ENCODE measurements around the gene NATD1.
A peak's percentile ranks its signal among the peaks of the same experiment; 100 is the strongest.

The NATD1 gene

GRCh38 chr17:21283482-21284318 is 30.5 kb upstream of the NATD1 start:
- Histone ChIP-seq H4K5ac (ENCODE audit: low read length) (no peak overlapping the region), H3K4me1 (ENCODE audit: control insufficient read depth, low read depth, low read length) (peaks cover 6% of the 10 kb centered on the region), H3K9ac (ENCODE audit: low read length) (peak overlapping the region; percentile 45), H3K18ac (ENCODE audit: low read length) (no peak overlapping the region), H3K79me1 (ENCODE audit: low read length) (peaks cover 28% of the 10 kb centered on the region), H3K27me3 (ENCODE audit: insufficient read depth, low read length, poor library complexity) (no peaks in the 10 kb centered on the region), H3K36me3 (ENCODE audit: control insufficient read depth, insufficient read depth, low read length) (no peaks in the 10 kb centered on the region), H2AK5ac (ENCODE audit: low read length) (no peak overlapping the region), H3K4me3 (ENCODE audit: low read length) (peak overlapping the region; percentile 25), H2BK120ac (ENCODE audit: low read depth, low read length) (no peak overlapping the region), H3K4ac (ENCODE audit: low read depth, low read length) (no peak overlapping the region), H3K23ac (ENCODE audit: low read length) (no peak overlapping the region), H2BK15ac (replicated peaks; ENCODE audit: low read depth) (no peak overlapping the region), H3K4me2 (ENCODE audit: low read length) (peak overlapping the region; percentile 64), H4K8ac (ENCODE audit: low read depth, low read length) (no peak overlapping the region), H3K56ac (ENCODE audit: low read length) (peak overlapping the region; percentile 25), H3K27ac (ENCODE audit: low read depth, low read length) (no peak overlapping the region), H2BK5ac (ENCODE audit: low read length) (no peak overlapping the region), H3K79me2 (ENCODE audit: control insufficient read depth, insufficient read depth, low read length) (peaks cover 35% of the 10 kb centered on the region)
- WGBS (ENCODE audit: extremely low coverage, insufficient coverage, low lambda C conversion rate), result no CpG with 5 or more reads among the region's 49 CpGs
- no peak for DNase-seq

GRCh38 chr17:21282850-21283249 is 29.6 kb upstream of the NATD1 start:
- H4K5ac ChIP-seq (ENCODE audit: low read length), result no peak overlapping the region
- no peak overlapping the region for H3K4me2 ChIP-seq (ENCODE audit: low read length)
- H2BK5ac ChIP-seq (ENCODE audit: low read length), result no peak overlapping the region
- DNase-seq, result no peak
- H3K4me3 ChIP-seq (ENCODE audit: low read length), result no peak overlapping the region
- H3K4me1 ChIP-seq (ENCODE audit: control insufficient read depth, low read depth, low read length), result peaks cover 6% of the 10 kb centered on the region
- H3K79me1 ChIP-seq (ENCODE audit: low read length), result peaks cover 20% of the 10 kb centered on the region
- no peak overlapping the region for H2BK120ac ChIP-seq (ENCODE audit: low read depth, low read length)
- H4K8ac ChIP-seq (ENCODE audit: low read depth, low read length), result no peak overlapping the region
- H2AK5ac ChIP-seq (ENCODE audit: low read length), result no peak overlapping the region
- WGBS (ENCODE audit: extremely low coverage, insufficient coverage, low lambda C conversion rate), result no CpG with 5 or more reads among the region's 5 CpGs
- H3K18ac ChIP-seq (ENCODE audit: low read length), result no peak overlapping the region
- no peak overlapping the region for H3K9ac ChIP-seq (ENCODE audit: low read length)
- H3K79me2 ChIP-seq (ENCODE audit: control insufficient read depth, insufficient read depth, low read length), result peaks cover 26% of the 10 kb centered on the region
- H3K36me3 ChIP-seq (ENCODE audit: control insufficient read depth, insufficient read depth, low read length), result no peaks in the 10 kb centered on the region
- no peak overlapping the region for H3K4ac ChIP-seq (ENCODE audit: low read depth, low read length)
- no peak overlapping the region for H2BK15ac ChIP-seq (replicated peaks; ENCODE audit: low read depth)
- no peak overlapping the region for H3K27ac ChIP-seq (ENCODE audit: low read depth, low read length)
- H3K27me3 ChIP-seq (ENCODE audit: insufficient read depth, low read length, poor library complexity), result no peaks in the 10 kb centered on the region
- H3K23ac ChIP-seq (ENCODE audit: low read length), result no peak overlapping the region
- H3K56ac ChIP-seq (ENCODE audit: low read length), result no peak overlapping the region

GRCh38 chr17:21282231-21282630 is 29.0 kb upstream of the NATD1 start:
- Histone ChIP-seq H2BK5ac (ENCODE audit: low read length) (no peak overlapping the region), H2AK5ac (ENCODE audit: low read length) (no peak overlapping the region), H4K5ac (ENCODE audit: low read length) (no peak overlapping the region), H3K27me3 (ENCODE audit: insufficient read depth, low read length, poor library complexity) (no peaks in the 10 kb centered on the region), H3K9ac (ENCODE audit: low read length) (no peak overlapping the region), H3K79me1 (ENCODE audit: low read length) (peaks cover 15% of the 10 kb centered on the region), H3K36me3 (ENCODE audit: control insufficient read depth, insufficient read depth, low read length) (no peaks in the 10 kb centered on the region), H2BK120ac (ENCODE audit: low read depth, low read length) (no peak overlapping the region), H3K23ac (ENCODE audit: low read length) (no peak overlapping the region), H3K79me2 (ENCODE audit: control insufficient read depth, insufficient read depth, low read length) (peaks cover 20% of the 10 kb centered on the region), H3K27ac (ENCODE audit: low read depth, low read length) (no peak overlapping the region), H3K18ac (ENCODE audit: low read length) (no peak overlapping the region), H3K4ac (ENCODE audit: low read depth, low read length) (no peak overlapping the region), H3K4me2 (ENCODE audit: low read length) (no peak overlapping the region), H3K4me3 (ENCODE audit: low read length) (no peak overlapping the region), H3K56ac (ENCODE audit: low read length) (no peak overlapping the region), H4K8ac (ENCODE audit: low read depth, low read length) (no peak overlapping the region), H2BK15ac (replicated peaks; ENCODE audit: low read depth) (no peak overlapping the region), H3K4me1 (ENCODE audit: control insufficient read depth, low read depth, low read length) (peaks cover 6% of the 10 kb centered on the region)
- WGBS (ENCODE audit: extremely low coverage, insufficient coverage, low lambda C conversion rate), result no CpG with 5 or more reads among the region's 5 CpGs
- peak; percentile 68 for DNase-seq

- H3K4me2 ChIP-seq (ENCODE audit: low read length), result no peak overlapping the region
- H3K18ac ChIP-seq (ENCODE audit: low read length), result no peak overlapping the region
- peaks cover 2% of the 10 kb centered on the region for H3K27me3 ChIP-seq (ENCODE audit: insufficient read depth, low read length, poor library complexity)
- H3K4me1 ChIP-seq (ENCODE audit: control insufficient read depth, low read depth, low read length), result peaks cover 1% of the 10 kb centered on the region
- H3K23ac ChIP-seq (ENCODE audit: low read length), result no peak overlapping the region
- H3K4me3 ChIP-seq (ENCODE audit: low read length), result no peak overlapping the region
- no peak overlapping the region for H2BK5ac ChIP-seq (ENCODE audit: low read length)
- no peak overlapping the region for H3K9ac ChIP-seq (ENCODE audit: low read length)
- H4K8ac ChIP-seq (ENCODE audit: low read depth, low read length), result no peak overlapping the region
- peak overlapping the region; percentile 6 for H3K56ac ChIP-seq (ENCODE audit: low read length)
- no peak overlapping the region for H2BK15ac ChIP-seq (replicated peaks; ENCODE audit: low read depth)
- peaks cover 2% of the 10 kb centered on the region for H3K79me2 ChIP-seq (ENCODE audit: control insufficient read depth, insufficient read depth, low read length)
- no CpG with 5 or more reads among the region's 10 CpGs for WGBS (ENCODE audit: extremely low coverage, insufficient coverage, low lambda C conversion rate)
- no peak overlapping the region for H4K5ac ChIP-seq (ENCODE audit: low read length)
- no peaks in the 10 kb centered on the region for H3K79me1 ChIP-seq (ENCODE audit: low read length)
- H2BK120ac ChIP-seq (ENCODE audit: low read depth, low read length), result no peak overlapping the region
- H2AK5ac ChIP-seq (ENCODE audit: low read length), result no peak overlapping the region
- H3K27ac ChIP-seq (ENCODE audit: low read depth, low read length), result no peak overlapping the region
- H3K36me3 ChIP-seq (ENCODE audit: control insufficient read depth, insufficient read depth, low read length), result no peaks in the 10 kb centered on the region
- DNase-seq, result peak; percentile 80
- H3K4ac ChIP-seq (ENCODE audit: low read depth, low read length), result no peak overlapping the region
These were observed 26.9 kb upstream of the NATD1 start for GRCh38 chr17:21280081-21280518.

- no peak overlapping the region for H2AK5ac ChIP-seq (ENCODE audit: low read length)
- H3K56ac ChIP-seq (ENCODE audit: low read length), result no peak overlapping the region
- H3K27ac ChIP-seq (ENCODE audit: low read depth, low read length), result no peak overlapping the region
- H4K8ac ChIP-seq (ENCODE audit: low read depth, low read length), result no peak overlapping the region
- no peak overlapping the region for H3K4ac ChIP-seq (ENCODE audit: low read depth, low read length)
- no peak overlapping the region for H3K23ac ChIP-seq (ENCODE audit: low read length)
- H2BK120ac ChIP-seq (ENCODE audit: low read depth, low read length), result no peak overlapping the region
- no peak for DNase-seq
- no peak overlapping the region for H2BK5ac ChIP-seq (ENCODE audit: low read length)
- no peak overlapping the region for H3K18ac ChIP-seq (ENCODE audit: low read length)
- WGBS (ENCODE audit: extremely low coverage, insufficient coverage, low lambda C conversion rate), result no CpG with 5 or more reads among the region's 6 CpGs
- H3K79me2 ChIP-seq (ENCODE audit: control insufficient read depth, insufficient read depth, low read length), result no peaks in the 10 kb centered on the region
- peaks cover 2% of the 10 kb centered on the region for H3K4me1 ChIP-seq (ENCODE audit: control insufficient read depth, low read depth, low read length)
- no peaks in the 10 kb centered on the region for H3K79me1 ChIP-seq (ENCODE audit: low read length)
- H3K4me3 ChIP-seq (ENCODE audit: low read length), result no peak overlapping the region
- H3K27me3 ChIP-seq (ENCODE audit: insufficient read depth, low read length, poor library complexity), result peaks cover 2% of the 10 kb centered on the region
- no peak overlapping the region for H4K5ac ChIP-seq (ENCODE audit: low read length)
- no peak overlapping the region for H2BK15ac ChIP-seq (replicated peaks; ENCODE audit: low read depth)
- H3K9ac ChIP-seq (ENCODE audit: low read length), result no peak overlapping the region
- no peak overlapping the region for H3K4me2 ChIP-seq (ENCODE audit: low read length)
- H3K36me3 ChIP-seq (ENCODE audit: control insufficient read depth, insufficient read depth, low read length), result no peaks in the 10 kb centered on the region
These were observed 26.4 kb upstream of the NATD1 start for GRCh38 chr17:21279582-21279981.

- Histone ChIP-seq H3K27ac (ENCODE audit: low read depth, low read length) (no peak overlapping the region), H2AK5ac (ENCODE audit: low read length) (no peak overlapping the region), H2BK120ac (ENCODE audit: low read depth, low read length) (no peak overlapping the region), H3K4ac (ENCODE audit: low read depth, low read length) (no peak overlapping the region), H2BK15ac (replicated peaks; ENCODE audit: low read depth) (no peak overlapping the region), H3K4me1 (ENCODE audit: control insufficient read depth, low read depth, low read length) (peaks cover 2% of the 10 kb centered on the region), H3K23ac (ENCODE audit: low read length) (no peak overlapping the region), H3K4me2 (ENCODE audit: low read length) (no peak overlapping the region), H3K9ac (ENCODE audit: low read length) (no peak overlapping the region), H3K18ac (ENCODE audit: low read length) (no peak overlapping the region), H3K36me3 (ENCODE audit: control insufficient read depth, insufficient read depth, low read length) (no peaks in the 10 kb centered on the region), H3K56ac (ENCODE audit: low read length) (no peak overlapping the region), H3K4me3 (ENCODE audit: low read length) (no peak overlapping the region), H4K5ac (ENCODE audit: low read length) (no peak overlapping the region), H3K79me1 (ENCODE audit: low read length) (no peaks in the 10 kb centered on the region), H2BK5ac (ENCODE audit: low read length) (no peak overlapping the region), H3K79me2 (ENCODE audit: control insufficient read depth, insufficient read depth, low read length) (no peaks in the 10 kb centered on the region), H3K27me3 (ENCODE audit: insufficient read depth, low read length, poor library complexity) (peaks cover 2% of the 10 kb centered on the region), H4K8ac (ENCODE audit: low read depth, low read length) (no peak overlapping the region)
- no peak for DNase-seq
- no CpG with 5 or more reads among the region's 6 CpGs for WGBS (ENCODE audit: extremely low coverage, insufficient coverage, low lambda C conversion rate)
These were observed 26.0 kb upstream of the NATD1 start for GRCh38 chr17:21279198-21279535.

Data from mesendoderm (in vitro differentiated cells).